Activated CD8-positive, alpha-beta memory T cell treated with anti-CD3 and anti-CD28 coated beads, Interleukin-2, amount 50 U/mL, for 48 hours (primary cell): ENCODE results near the gene CAPNS1.
"Not testable (repeated sequence)": the region's sequence is repeated elsewhere in the genome, so short reads cannot be mapped to it uniquely, and the experiment has no call there.

Experiments used
- DNase-seq: peaks from one replicate; pipeline ENCODE4 v3.0.0-alpha.2; 2020

Gene CAPNS1

DNA sequence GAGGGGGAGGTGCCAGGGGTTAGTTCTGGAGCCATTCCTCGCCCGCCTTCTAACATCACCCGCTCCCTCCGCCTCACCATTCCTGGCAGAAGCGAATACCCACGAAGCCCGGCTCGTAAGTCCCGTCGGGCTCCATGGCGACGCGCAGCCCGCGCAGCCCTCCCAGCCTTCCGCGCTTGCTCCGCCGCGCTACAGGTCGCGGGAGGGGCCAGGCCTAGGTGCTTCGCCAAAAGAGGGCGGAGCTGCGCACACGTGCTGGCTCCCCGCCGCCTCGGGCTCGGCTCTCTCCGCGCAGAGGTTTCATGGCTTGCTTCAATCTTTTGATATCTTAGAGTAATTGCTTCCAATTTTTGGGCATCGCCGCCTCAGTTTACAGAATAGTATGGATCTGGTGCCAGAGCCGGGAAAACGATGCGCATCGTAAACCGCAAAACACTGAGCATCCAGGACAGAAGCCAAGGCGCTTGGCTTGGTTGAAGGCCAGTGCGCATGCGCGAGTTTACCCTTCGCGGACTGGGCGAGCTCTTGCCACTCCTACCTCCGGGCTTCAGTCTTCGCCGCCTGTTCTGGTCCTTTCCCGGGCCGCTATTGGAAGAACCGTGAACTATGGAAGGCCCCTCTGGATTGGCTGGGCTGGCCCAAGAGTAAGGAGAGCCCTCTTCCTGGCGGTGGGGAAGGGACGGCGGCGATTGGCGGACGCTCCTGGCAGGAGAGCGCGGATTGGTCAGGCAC lies 25.0 kb upstream of the CAPNS1 start, which contains the start of gene POLR2I:
TSS of gene POLR2I (minus strand) at position 155 of the 732 bp plus-strand sequence. CDS start at position 136, 19 bp downstream.
- DNase-seq: peak; percentile 99

DNA sequence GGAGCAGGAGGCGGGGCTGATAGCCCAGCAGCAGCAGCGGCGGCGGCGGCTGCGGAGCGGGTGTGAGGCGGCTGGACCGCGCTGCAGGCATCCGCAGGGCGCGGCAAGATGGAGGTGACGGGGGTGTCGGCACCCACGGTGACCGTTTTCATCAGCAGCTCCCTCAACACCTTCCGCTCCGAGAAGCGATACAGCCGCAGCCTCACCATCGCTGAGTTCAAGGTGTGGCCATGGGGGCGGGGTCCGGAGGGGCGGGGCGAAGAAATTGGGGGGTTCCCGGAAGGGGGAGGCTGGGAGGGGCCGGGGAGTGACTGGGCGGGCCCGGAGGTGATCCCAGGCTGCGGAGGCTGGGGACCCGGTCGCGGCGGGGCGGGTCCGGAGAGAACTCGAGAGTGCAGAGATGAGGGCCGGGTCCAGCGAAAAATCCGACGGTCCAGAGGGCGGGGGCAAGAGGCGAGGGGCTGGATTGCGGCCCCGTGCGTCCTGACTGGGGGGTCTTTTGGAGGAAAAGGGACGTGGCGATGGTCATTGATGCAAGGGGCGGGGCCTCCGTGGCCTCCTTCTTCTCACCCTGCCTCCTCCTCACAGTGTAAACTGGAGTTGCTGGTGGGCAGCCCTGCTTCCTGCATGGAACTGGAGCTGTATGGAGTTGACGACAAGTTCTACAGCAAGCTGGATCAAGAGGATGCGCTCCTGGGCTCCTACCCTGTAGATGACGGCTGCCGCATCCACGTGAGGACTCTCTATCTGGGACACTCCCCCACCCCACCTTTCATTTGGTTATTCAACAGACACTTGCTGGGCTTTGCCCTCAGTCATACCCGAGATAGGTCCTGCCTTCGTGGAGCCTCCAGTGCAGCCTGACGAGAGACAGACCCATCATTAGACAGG lies 24.2 kb upstream of the CAPNS1 start, which contains the start of gene TBCB:
TSS of gene TBCB (plus strand) at position 16 of the 891 bp plus-strand sequence. CDS start at position 109, 93 bp downstream.
- DNase-seq: peak; percentile 93

DNA sequence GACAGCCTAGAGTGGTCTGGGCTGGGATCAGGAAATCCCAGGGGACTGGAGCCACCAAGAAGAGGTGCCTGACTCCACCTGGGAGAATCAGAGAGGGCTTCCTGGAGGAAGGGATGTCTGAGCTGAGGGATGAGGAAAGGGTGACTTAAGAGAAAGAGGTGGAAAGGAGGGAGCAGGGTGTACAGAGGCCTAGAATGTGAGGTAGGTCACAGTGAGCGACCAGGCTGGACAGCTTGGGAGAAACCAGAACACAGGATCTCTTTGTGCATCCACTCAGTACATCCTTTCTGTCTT lies 23.6 kb upstream of the CAPNS1 start:
- no peak for DNase-seq

DNA sequence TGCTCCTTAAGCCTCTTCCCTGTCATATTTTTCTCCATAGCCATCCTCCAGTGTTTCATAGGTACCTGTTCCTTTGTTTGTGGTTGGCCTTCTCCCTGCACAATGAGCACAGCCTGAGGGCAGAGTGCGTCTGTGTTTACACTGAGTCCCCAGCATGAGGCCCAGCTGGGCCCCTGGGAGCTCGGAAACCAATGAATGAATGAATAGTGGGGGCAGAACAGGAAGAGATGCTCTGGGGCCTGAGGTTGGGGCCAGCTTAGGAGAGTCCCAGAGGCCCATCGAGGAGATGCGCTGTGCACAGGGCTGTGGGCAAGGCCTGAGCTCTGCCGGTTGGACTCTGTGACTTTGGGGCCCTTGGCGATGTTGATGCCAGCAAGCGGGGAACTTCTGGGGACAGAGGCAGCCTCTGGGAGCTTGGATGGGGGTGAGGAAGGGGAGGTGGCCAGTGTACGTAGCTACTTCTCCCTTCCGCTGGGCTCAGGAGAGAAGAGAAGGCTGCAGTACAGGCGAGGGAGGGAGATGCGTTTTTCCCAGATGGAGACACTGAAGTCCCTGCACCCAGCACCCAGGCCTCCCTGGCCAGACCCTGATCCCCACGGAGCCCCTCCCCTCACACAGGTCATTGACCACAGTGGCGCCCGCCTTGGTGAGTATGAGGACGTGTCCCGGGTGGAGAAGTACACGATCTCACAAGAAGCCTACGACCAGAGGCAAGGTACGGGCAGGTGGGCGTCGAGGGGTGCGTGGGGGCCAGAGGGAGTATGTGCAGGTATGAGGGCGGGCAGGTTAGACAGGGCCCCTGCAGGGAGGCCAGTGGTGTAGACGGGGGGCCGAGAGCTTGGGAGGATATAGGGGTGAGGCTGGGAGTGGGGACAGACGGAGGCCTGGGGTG lies 19.5 kb upstream of the CAPNS1 start:
- no peak for DNase-seq

DNA sequence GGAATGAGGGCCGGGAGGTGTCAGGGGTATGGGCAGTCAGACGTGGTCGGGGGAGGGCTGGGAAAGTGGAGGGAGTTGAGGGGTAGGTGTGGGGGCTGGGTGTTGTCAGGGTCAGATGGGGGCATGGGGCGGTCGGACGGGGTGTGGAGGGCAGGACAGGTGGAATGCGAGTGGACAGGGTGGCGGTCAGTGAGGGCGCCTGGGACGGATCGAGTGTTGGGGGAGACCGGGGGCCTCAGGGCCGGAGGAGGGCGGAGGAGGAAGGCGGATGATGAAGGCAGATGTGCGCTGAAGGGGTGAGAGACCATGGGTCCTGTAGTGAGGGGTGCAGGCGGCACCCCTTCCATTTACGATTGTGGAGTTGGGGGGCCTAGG lies 18.9 kb upstream of the CAPNS1 start:
- no peak for DNase-seq

DNA sequence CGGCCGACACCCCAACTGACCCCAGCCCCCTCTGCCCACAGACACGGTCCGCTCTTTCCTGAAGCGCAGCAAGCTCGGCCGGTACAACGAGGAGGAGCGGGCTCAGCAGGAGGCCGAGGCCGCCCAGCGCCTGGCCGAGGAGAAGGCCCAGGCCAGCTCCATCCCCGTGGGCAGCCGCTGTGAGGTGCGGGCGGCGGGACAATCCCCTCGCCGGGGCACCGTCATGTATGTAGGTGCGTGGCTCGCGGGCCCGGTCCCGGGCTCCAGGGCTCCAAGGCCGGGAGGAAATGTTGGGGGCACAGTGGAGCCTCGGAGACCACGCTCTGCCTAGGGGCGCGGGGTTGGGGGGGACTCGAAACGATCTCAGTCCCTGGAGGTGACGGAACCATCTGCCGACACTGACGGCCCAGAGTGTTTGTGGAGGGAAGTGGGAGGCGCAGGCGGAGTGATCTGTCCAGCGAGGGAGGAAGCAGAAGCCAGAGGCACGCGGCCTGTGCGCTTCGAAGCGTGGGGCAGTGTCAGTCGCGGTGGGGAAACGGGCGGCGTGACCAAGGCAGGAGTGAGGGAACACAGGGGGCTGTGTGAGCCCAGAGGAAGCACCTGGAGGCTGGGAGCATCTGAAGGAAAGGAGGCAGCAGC lies 18.3 kb upstream of the CAPNS1 start:
- DNase-seq: no peak

DNA sequence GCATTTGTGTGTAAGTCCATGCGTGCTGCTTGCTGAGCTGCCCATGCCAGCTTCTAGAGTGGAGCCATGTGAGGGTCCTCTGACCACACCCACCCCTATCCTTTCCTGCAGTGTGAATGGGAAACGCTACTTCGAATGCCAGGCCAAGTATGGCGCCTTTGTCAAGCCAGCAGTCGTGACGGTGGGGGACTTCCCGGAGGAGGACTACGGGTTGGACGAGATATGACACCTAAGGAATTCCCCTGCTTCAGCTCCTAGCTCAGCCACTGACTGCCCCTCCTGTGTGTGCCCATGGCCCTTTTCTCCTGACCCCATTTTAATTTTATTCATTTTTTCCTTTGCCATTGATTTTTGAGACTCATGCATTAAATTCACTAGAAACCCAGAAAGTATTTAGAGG lies 14.3 kb upstream of the CAPNS1 start:
- no peak for DNase-seq

DNA sequence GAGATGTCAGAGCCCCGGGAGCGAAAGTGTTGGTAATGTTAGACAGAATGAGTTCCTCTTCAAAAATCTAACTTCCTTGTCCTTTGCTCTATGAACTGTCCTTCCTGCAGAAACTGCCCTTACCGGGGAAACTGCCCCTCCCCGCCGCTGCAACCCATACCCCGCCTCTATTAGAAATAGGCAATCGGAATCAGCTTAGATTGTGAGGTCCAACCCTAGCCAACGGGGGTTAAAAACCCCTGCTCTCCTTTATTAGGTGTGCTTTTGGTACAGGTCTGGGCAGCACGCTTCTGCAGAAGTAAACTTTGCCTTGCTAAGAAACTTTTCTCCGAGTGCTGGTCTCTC lies 11.5 kb upstream of the CAPNS1 start:
- no peak for DNase-seq

DNA sequence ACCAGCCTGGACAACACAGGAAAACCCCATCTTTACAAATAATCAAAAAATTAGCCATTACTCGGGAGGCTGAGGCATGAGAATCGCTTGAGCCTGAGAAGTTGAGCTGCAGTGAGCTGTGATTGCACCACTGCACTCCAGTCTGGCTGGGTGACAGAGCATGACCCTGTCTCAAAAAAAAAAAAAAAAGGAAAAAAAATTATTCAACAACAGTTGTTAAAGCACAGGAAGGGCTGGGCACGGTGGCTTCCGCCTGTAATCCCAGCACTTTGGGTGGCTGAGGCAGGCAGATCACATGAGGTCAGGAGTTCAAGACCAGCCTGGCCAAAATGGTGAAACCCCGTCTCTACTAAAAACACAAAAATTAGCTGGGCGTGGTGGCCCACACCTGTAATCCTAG lies 8.6 kb upstream of the CAPNS1 start:
- DNase-seq: not testable (repeated sequence)

DNA sequence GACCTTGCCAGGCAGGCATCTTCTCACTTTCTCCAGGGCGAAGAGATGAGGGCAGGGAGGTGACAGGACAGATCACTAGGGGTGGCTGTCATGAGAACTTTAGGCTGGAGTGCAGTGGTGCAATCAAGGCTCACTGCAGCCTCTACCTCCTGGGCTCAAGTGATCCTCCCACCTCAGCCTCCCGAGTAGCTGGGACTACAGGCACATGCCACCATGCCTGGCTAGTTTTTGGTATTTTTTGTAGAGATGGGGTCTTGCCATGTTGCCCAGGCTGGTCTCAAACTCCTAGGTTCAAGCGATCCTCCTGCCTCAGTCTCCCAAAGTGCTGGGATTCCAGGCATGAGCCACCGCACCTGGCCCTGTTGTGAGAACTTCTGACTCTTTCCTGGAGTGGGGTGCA lies 5.0 kb upstream of the CAPNS1 start:
- DNase-seq: not testable (repeated sequence)

DNA sequence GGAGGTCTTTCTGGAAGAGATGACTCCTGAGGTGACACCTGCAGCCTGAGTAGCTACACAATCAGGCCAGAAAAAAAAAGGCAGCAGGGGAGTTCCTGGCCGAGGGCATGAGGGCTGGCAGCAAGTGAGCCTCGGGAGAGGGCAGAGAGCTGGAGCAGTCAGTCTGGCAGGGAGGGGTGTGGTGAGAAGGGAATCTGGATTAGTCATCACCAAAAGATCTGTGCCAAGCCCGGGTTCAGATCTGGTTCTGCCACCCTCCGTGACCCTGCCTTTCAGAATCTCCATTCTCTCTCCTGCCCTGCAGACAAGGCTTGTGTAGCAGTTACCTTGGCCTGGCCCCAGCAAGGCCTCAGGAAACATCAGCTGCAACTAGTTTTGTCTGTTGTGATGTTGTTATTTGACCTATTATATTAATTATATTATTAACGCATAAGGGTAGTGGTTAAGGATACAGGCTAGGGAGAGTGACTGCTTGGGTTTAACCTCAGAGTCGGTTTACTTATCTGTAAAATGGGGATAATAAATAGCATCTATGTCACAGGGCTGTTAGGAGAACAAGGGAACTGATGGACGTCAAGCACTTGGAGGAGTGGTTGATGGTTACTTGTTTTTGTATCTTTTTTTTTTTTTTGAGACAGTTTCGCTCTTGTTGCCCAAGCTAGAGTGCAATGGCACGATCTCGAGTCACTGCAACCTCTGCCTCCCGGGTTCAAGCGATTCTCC lies 2.7 kb upstream of the CAPNS1 start:
- DNase-seq: no peak

DNA sequence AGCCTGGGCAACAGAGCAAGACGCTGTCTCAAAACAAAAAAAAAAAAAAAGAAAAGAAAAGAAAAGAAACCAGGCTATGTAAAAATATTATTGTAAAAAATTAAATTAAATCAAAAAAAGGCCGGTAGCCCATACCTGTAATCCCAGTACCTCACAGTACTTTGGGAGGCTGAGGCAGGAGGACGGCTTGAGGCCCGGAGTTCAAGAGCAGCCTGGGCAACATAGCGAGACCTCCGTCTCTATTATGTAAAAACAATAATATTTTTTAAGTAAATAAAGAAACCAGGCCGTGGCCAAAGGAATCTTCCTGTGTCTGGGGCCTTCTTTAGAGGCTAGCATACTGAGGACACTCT lies 770 bp upstream of the CAPNS1 start:
- DNase-seq: no peak

DNA sequence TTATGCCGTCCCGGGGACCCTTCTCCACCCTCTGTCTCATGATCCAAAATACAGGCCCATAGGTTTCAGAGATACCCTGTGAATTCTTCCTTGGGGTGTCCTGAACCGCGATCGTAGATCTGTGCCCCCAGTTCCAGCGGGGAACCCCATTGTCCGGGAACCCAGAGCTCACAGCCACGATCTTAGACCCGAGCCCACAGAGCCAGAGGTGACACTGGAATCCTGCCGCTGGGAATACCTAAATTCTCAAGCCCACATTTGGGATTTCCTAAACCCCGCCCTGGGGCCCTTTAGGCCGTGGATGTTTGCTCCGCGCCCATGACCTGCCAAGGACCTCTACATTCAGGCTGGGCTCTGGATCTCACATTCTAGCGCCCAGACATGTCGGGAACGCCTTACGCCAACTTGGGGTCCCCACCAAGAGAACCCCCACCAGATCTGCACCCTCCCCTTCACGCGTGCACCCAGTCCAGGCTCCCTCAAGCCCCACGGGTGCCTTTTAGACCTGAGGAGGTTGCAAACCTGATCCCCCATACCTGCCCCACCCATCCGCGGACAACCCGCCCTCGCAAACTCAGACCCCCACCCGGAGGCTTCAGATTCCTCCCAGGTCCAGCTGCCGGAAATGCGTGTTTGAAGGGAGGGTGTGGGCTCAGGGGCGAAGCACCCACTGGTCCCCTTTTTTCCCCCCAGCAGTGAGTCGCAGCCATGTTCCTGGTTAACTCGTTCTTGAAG lies 605 bp downstream of the CAPNS1 start:
- peak; percentile 79 for DNase-seq

DNA sequence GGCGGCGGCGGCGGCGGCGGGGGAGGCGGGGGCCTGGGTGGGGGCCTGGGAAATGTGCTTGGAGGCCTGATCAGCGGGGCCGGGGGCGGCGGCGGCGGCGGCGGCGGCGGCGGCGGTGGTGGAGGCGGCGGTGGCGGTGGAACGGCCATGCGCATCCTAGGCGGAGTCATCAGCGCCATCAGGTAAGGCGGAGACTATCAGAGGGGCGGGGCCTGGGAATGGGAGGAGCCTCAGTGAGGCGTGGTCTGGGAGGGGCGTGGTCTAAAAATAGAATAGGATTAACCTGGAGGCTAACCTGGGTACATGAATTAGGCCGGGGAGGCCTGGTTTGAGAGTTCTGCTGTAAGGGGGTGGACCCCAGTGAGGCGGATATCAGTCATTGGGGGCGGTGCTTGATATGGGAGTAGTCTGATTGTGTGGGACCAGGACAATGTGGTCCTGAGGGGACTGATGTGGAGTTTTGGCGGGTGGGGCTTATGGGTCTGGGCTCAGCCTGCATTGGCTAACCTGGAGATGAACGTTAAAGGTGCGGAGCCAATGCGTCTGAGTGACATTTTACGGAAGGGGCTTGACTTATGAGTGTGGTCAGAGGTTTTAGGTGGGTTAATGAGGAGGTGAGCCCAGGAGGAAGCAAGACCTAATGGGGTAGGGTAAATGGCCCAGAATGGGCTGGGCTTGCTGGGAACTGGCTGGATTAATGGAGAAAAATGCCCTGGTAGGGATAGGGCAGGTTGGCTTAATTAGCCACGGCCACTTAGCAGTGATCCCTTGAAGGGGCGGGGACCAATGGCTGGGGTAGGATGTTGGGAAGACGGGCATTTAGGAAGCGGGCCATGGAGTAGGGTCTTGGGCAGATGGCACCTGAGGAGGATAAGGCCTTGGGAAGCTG lies 1.4 kb downstream of the CAPNS1 start:
- DNase-seq: peak; percentile 97

DNA sequence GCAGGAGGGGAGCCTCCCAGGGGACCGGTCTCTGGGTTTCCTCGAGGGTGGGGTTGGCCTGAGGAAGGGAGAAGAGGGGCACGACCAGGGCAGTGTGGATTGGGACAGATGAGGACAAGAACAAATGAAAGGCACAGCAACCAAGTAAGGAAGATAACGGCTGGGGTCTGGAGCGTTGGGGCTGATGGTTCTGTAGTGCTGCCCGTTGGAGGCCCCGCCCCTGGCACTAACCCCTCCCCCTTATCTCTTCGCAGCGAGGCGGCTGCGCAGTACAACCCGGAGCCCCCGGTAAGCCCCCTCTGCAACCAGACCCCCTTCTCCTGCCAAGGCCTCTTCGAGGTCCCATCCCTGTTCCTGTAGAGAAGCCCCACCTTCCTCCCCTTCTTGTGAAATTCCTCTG lies 2.2 kb downstream of the CAPNS1 start:
- no peak for DNase-seq

DNA sequence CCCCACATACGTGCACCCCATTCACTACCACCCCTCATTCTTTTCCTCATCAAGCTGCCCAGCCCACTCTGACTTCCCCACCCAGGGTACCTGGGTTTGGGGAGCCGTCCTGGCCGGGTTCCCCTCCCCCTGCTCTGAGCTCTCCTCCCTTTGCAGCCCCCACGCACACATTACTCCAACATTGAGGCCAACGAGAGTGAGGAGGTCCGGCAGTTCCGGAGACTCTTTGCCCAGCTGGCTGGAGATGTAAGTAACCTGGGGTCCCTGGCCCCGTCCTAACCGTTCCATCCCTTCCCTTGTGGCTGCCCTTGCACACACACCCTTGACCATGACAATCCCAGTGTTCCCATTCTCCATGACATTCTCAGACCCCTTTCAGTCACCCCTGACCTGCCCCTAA lies 2.6 kb downstream of the CAPNS1 start:
- DNase-seq: no peak

DNA sequence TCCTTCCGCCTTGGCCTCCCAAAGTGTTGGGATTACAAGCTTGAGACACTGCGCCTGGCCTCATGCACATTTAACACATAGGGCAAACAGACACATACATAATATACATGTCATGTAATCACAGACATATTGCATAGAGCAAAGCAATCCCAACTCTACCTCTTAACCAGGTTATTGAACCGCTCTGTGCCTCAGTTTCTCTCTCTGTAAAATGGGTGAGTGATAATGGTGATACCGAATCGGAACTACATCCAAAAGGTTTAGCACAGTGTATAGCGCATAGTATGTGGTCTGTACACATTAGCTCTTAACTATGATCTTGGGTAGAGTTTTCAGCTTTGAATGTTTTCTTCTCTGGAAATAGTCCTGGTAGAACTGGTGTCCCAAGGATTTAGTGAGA lies 4.8 kb downstream of the CAPNS1 start:
- DNase-seq: no peak

DNA sequence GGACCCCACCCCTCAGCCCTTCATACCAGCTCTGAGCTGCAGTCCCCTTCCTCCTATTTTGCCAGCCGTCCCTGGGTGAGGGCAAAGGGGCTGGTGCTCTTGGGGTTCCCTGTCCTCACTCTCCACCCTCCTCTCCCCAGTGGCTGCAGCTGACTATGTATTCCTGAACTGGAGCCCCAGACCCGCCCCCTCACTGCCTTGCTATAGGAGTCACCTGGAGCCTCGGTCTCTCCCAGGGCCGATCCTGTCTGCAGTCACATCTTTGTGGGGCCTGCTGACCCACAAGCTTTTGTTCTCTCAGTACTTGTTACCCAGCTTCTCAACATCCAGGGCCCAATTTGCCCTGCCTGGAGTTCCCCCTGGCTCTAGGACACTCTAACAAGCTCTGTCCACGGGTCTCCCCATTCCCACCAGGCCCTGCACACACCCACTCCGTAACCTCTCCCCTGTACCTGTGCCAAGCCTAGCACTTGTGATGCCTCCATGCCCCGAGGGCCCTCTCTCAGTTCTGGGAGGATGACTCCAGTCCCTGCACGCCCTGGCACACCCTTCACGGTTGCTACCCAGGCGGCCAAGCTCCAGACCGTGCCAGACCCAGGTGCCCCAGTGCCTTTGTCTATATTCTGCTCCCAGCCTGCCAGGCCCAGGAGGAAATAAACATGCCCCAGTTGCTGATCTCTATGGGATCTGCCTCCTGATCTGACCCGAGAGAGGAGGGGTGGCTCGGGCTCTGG lies 10.0 kb downstream of the CAPNS1 start:
- DNase-seq: no peak

DNA sequence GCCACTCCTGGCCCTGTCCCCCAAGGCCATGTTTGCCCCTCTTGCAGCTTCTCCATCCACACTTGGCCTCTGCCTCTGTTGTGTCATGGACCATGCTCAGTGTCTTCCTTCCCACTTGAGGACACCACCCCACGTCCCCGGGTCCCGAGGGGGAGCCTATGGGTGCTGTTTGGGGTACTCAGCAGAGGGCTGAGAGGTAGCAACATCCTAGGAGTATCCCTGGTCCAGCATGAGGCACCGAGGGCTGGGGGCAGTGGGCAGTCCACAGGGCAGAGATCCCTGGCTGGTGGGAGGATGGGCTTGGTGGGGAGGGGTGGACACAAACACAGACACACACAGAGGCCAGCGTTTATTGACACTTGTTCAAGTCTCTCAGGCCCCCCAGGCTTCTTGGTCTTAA lies 10.7 kb downstream of the CAPNS1 start:
- no peak for DNase-seq
